Lung (tissue), 12 donors: ENCODE data around the gene FAM131C. TPM values are rescaled to one million over a fixed set of nuclear protein-coding genes. Genes with fewer than 3 reads are reported as not detected.

Source experiments
- ATAC-seq: fragments of 200-7000 bp; cut with Tn5 transposase; one replicate; pipeline ENCODE4 v1.9.1; 2020; ENCODE audit warnings: moderate number of reproducible peaks; ENCODE audit not compliant: insufficient read depth, low FRiP score
- DNase-seq, 3 donors: peaks; one replicate each; pipeline ENCODE4 v3.0.0-alpha.2; 2013 to 2017
- H3K27ac ChIP-seq, 2 donors: one replicate each; pipeline ENCODE4 v1.5.1; 2013; ENCODE audit warnings: mild to moderate bottlenecking in 2 of 2, moderate library complexity in 2 of 2, control low read depth in 1 of 2, inconsistent platforms in 1 of 2, low read depth in 1 of 2, low read length in 1 of 2
- H3K27me3 ChIP-seq, 3 donors: one replicate each; pipeline ENCODE4 v1.5.1; 2013; ENCODE audit warnings: low read length in 2 of 3; ENCODE audit not compliant: control insufficient read depth in 3 of 3, insufficient read depth in 3 of 3
- H3K36me3 ChIP-seq, 4 donors: one replicate each; pipeline ENCODE4 v1.5.1; 2013; ENCODE audit warnings: low read length in 4 of 4, mild to moderate bottlenecking in 1 of 4, moderate library complexity in 1 of 4; ENCODE audit not compliant: control insufficient read depth in 4 of 4, insufficient read depth in 4 of 4
- H3K4me1 ChIP-seq, 5 donors: one replicate each; pipeline ENCODE4 v1.5.1; 2013; ENCODE audit warnings: low read length in 5 of 5, mild to moderate bottlenecking in 2 of 5, moderate library complexity in 1 of 5; ENCODE audit not compliant: control insufficient read depth in 5 of 5, insufficient read depth in 5 of 5
- H3K4me3 ChIP-seq: one replicate; pipeline ENCODE4 v1.5.1; 2013; ENCODE audit warnings: mild to moderate bottlenecking, control low read depth, moderate library complexity
- H3K9ac ChIP-seq, 2 donors: one replicate each; pipeline ENCODE4 v1.5.1; 2013; ENCODE audit warnings: low read length in 2 of 2, control low read depth in 1 of 2; ENCODE audit not compliant: insufficient read depth in 1 of 2
- H3K9me3 ChIP-seq, 4 donors: one replicate each; pipeline ENCODE4 v1.5.1; 2013; ENCODE audit warnings: low read length in 3 of 4, mild to moderate bottlenecking in 1 of 4, moderate library complexity in 1 of 4; ENCODE audit not compliant: control insufficient read depth in 4 of 4, insufficient read depth in 3 of 4
- WGBS, 2 donors: extraction: QIAGEN DNeasy Blood & Tissue Kit; methylation state at CpG; one replicate each; pipeline ENCODE4 v1.1.7; 2013; 5-methylcytosine and 5-hydroxymethylcytosine counted together
- polyA plus RNA-seq, 2 donors: library from polyadenylated mRNA; stranded (reverse); fragments of 200-250 nt; gene quantifications; one replicate each; pipeline ENCODE4 v1.2.1, GENCODE V29; 2013
- total RNA-seq, 2 donors: library from RNA; depleted of rRNA in 1 of 2; stranded (reverse); fragments of >200 nt in 1 of 2; gene quantifications; one replicate each; pipeline ENCODE4 v1.2.1, GENCODE V29; 2014 to 2021
- TF ChIP-seq, protein P1 (sequence below): IDR thresholded peaks from 2 replicates; pipeline ENCODE4 v1.5.1; 2012; ENCODE audit warnings: mild to moderate bottlenecking; ENCODE audit errors: control extremely low read depth, extremely low read depth
- donor health status: control.
- donor health status: control.
- donor health status: Bipolar disorder and iron deficiency.
- donor health status: healthy.
- donor health status: DM: yes; HTN: yes; CAD: no.

Gene FAM131C
- total and polyA plus RNA-seq, 4 donors, result not detected

DNA sequence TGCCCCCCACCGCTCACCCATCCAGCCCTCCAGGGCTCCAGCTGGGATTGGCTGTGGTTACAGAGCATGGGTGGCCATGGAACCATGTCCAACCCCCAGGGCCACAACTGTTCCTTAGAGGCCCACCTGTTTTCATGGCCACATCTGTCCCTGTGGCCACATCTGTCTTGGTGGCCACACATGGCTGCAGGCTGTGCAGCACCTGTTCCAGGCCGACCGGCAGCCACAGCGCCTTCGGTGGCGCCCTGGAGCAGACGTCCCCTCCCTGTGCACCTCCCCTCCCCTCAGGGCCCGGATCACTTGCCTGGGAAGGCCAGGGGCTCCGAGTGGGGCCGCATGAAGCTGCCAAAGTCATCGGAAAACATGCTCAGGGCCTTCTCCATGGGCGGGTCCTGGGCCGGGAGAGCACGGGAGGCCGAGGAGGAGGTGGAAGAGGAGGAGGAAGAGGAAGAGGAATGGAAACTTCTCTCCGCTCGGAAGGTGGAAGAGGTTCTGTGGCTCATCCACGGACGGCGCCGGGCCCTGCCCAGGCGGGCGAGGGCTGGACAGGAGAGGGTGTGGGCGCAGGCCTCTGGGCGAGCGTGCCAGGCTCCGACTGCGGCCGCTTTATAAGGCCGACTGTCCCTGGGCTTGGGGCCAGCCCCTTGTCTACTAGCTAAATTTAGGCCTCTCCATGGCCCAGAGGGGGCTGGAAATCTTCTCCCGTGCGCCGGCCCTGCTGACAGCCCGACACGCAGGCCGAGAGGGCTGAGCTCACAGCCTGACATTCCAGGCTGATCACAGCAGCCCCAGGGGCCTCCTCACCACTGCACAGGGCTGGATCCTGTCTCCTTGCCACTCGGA, 55.8 kb downstream of the FAM131C start, which contains the start of gene HSPB7:
TSS of gene HSPB7 (minus strand) at position 583 of the 843 bp plus-strand sequence. CDS start at position 503, 80 bp downstream.
- Histone ChIP-seq H3K9me3 (no peaks in the 10 kb centered on the region), H3K4me1 (peaks cover 0 to 32% (median 9%) of the 10 kb centered on the region in 5 donors)
- 43 to 73% methylated on average over 36 to 37 of the region's 37 CpGs for WGBS, 2 donors

DNA sequence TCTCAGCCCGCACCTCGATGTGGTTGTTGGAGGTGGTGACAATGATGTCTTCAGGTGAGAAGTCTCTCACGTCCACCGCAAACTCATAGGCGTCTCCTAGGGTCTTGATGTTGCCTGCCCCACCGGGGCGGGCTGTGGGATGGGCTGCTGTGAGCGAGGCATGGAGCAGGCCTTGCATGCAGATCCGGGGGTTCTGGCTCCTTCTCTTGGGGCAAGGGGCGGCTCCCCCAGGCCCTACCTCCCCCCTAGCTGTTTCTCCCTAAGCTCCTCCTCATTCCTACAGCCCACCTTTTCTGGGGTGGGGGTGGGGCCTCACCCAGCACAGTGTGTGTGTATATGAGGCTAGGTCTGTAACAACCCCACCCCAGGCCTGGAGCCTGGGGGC, 56.4 kb downstream of the FAM131C start:
- Histone ChIP-seq H3K9me3 (no peaks in the 10 kb centered on the region), H3K27ac (peak overlapping the region; percentile 25 to 97), H3K36me3 (no peaks in the 10 kb centered on the region), H3K9ac (no peak overlapping the region), H3K4me1 (peaks cover 0 to 32% (median 10%) of the 10 kb centered on the region in 5 donors), H3K4me3 (no peak overlapping the region), H3K27me3 (no peaks in the 10 kb centered on the region)
- TF ChIP-seq, protein P1, sequence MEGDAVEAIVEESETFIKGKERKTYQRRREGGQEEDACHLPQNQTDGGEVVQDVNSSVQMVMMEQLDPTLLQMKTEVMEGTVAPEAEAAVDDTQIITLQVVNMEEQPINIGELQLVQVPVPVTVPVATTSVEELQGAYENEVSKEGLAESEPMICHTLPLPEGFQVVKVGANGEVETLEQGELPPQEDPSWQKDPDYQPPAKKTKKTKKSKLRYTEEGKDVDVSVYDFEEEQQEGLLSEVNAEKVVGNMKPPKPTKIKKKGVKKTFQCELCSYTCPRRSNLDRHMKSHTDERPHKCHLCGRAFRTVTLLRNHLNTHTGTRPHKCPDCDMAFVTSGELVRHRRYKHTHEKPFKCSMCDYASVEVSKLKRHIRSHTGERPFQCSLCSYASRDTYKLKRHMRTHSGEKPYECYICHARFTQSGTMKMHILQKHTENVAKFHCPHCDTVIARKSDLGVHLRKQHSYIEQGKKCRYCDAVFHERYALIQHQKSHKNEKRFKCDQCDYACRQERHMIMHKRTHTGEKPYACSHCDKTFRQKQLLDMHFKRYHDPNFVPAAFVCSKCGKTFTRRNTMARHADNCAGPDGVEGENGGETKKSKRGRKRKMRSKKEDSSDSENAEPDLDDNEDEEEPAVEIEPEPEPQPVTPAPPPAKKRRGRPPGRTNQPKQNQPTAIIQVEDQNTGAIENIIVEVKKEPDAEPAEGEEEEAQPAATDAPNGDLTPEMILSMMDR, result no peak
- 90 to 92% methylated on average over 10 of the region's 10 CpGs for WGBS, 2 donors
- DNase-seq (no peak), ATAC-seq (no peak)

More for the DNA sequence above, 55.8 kb downstream of the FAM131C start, which contains the start of gene HSPB7:
- ATAC-seq (peak; percentile 60), DNase-seq (peak; percentile 79 to 82 (median 79))
- H3K27ac ChIP-seq, result peak within 1 kb of the TSS; percentile 25 to 97
- H3K9ac ChIP-seq, result peak within 1 kb of the TSS in 1 of 2 donors; percentile 83
- peak within 1 kb of the TSS; percentile 0 for H3K4me3 ChIP-seq
- H3K27me3 ChIP-seq, result no peaks in the 10 kb centered on the region
- TF ChIP-seq, protein P1, result no peak
- H3K36me3 ChIP-seq, result no peaks in the 10 kb centered on the region

- WGBS, 2 donors, result 83 to 86% methylated on average over 22 to 23 of the region's 23 CpGs
- H3K27me3 ChIP-seq, result no peaks in the 10 kb centered on the region
- peak overlapping the region; percentile 21 to 97 for H3K27ac ChIP-seq
- TF ChIP-seq, protein P1, result no peak
- no peak for DNase-seq
- H3K4me1 ChIP-seq, result peaks cover 0 to 32% (median 10%) of the 10 kb centered on the region in 5 donors
- no peak for ATAC-seq
- H3K36me3 ChIP-seq, result no peaks in the 10 kb centered on the region
- H3K9me3 ChIP-seq, result no peaks in the 10 kb centered on the region
- H3K4me3 ChIP-seq, result no peak overlapping the region
- H3K9ac ChIP-seq, result no peak overlapping the region
Observed at GRCh38 chr1:16015960-16016901, 57.2 kb downstream of the FAM131C start.
